Suprapubic skin (tissue), 3 donors: Measurements from ENCODE around the gene COL4A3.

Source experiments
- CTCF ChIP-seq, 2 donors: fragments of 200-600 bp in 1 of 2; fragments of 450-650 bp in 1 of 2; sonication (generic) in 1 of 2; IDR thresholded peaks; one replicate each; pipeline ENCODE4 v1.5.1; 2016 to 2019; ENCODE audit warnings: antibody characterized with exemption in 2 of 2, mild to moderate bottlenecking in 1 of 2, moderate library complexity in 1 of 2
- POLR2AphosphoS5 ChIP-seq, 3 donors: sonication (generic); formaldehyde crosslinking; IDR thresholded peaks; one replicate each; pipeline ENCODE4 v1.6.1; 2017; ENCODE audit warnings: antibody characterized with exemption in 3 of 3

GRCh38 chr2:227280895-227281294, 116.5 kb downstream of the COL4A3 start:
- TF ChIP-seq CTCF (IDR thresholded peaks at IDR 0.05) (no peak), POLR2AphosphoS5 (IDR thresholded peaks at IDR 0.05) (no peak)
